EL (cell line): ENCODE data around the gene DCBLD2.
A peak's percentile ranks its signal among the peaks of the same experiment; 100 is the strongest.

Source experiments
- DNase-seq: peaks from one replicate; pipeline ENCODE4 v3.0.0-alpha.2; 2016

DCBLD2 gene

DNA sequence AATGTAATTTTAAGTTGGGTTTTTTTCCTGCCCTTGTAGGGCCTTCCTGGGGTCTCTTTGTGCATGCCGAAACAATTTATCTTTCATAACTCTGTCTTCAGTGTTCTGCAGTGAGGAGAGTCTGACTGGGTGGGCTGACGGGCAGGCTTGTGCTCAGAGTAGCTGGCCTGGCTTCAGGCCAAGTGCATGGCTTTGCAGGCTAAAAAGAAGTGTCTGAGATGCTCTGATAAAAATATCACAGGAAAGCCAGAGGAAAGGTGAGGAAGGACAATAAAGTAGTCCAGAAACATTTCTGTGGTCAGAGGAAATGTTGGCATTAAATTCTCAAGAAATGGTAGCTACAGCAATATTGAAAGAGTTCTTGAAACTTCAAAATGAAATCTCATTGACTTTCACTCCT, 112.8 kb downstream of the DCBLD2 start:
- no peak for DNase-seq

DNA sequence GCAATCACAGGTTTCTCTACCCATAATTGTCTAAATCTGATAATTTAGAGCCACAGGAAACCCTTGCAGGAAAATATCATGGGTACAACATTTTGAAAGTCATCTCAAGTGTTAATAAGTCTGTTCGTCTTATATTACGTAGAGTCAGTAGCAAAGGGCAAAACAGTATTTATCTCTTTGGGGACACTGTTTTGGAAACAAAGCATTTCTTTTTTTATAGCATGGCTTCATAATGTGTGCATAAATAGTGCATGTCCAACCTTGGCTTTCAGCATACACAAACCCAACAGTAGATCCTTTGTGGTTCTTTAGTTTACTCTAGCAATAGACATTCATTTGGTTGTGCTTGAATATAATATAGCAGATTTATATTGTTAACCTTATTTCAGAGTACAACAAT, 114.3 kb downstream of the DCBLD2 start:
- no peak for DNase-seq

DNA sequence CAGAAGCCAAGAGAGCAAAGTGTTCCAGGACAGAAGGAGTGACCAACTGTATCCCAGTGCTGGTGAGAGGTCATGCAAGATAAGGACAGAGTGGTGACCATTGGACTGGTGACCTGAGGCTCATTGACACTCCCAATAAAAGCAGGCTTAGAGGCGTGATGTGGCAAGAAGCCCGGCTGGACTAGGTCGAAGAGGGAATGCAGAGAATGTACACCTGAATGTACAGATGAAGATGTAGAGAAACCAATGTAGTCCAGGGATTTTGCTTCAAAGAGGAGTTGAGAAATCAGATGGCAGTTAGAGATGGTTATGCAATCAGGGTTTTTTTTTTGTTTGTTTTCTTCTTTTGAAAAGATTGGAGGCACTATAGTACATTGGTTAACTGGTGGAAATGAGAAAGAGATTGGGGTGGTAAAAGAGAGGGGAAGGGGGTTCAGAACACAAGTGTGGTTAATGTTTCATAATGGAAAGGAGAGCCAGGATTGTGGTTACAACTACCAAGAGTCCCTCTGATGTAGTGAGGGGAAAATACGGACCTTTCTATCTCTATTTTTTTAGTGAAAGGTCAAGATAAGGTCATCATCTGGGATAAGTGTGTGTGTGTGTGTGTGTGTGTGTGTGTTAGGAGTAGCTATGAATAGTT, 115.0 kb downstream of the DCBLD2 start:
- no peak for DNase-seq

DNA sequence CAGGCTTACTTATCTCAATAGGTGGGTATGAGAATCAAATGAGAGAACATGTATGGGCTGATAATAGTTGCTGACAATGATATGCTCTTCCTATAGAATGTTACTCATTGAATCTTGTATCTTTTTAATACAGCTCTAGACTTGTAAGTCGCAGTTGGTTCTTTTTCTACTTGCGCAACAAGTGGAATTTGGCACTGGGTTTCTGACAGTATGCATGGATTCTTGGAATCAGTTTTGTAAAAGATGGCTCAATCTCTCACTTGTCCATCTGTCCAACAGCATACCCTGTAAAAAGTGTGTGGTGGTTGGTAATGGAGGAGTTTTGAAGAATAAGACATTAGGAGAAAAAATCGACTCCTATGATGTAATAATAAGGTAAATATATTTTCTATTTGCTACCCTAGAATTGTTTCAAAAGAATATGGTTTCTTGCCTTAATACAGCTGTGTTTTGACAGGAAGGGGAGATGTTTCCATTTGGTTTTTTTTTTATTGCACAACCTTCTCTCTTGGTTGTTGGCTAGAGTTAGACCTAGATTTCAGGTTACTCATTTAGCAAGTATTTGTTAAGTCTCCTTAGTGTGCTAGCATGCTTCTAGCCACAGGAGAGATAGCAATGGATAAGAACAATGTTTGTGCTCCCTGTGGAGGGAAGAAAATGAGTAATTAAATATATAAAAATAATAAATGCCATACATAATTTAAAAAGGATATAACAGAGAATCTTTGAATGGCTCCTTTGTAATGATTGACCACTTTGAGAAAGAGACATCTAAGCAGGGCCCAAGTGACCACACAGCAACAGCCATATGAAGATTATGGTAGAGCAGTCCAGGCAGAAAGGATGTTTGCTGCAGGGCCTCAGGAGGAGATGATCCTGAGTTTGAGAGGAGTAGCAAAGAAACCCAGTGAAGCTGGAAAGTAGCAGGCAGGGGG, 116.6 kb downstream of the DCBLD2 start:
- peak; percentile 80 for DNase-seq

DNA sequence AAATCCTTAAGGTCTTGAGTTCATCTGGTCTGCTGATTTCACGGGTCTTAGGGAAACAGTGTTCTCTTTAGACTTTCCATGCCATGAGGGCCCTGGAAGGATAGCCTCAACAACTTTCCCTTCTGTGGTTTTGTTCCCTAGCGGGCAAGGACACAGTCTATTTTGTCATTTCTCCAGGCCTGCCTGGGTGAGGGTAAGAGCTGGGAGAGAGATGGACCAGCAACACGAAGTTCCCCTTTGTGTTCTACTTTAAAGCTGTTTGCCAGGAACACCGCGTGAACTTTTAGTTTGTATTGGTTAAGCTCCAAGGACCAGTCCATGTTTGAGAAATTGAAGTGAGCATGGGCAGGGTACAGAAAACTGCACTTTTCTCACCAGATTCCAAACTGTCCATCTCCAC, 117.5 kb downstream of the DCBLD2 start:
- DNase-seq = no peak

DNA sequence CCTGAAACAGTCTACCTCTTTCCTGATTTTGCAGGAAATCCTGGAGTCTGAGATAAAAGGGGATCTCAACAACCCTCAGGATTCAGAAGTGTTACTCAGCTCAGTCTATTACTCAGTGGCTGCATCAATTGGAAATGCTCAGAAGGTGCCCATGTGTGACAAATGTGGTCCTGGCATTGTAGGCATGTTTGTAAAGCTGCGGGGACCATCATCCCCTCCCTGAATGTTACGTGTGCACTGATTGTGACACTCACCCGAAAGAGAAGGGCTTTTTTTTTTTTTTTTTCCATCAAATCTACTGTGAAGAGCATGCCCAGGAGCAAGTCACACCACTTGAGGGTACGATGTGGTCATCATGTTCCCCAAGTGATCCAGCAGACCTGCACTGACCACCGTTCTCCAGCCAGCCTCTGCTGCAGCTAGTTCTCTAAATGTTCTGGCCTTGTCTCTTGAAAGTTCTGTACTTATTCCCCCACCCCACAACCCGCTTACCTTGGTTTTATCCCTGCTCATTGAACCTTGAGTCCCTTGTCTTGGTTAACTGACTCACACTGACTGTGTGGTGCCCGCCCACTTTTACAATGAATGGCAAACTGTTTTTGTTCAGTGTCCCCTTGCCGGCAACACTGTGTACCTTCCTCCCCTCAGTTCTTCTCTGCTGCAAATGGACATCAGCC, 118.5 kb downstream of the DCBLD2 start:
- DNase-seq = no peak

DNA sequence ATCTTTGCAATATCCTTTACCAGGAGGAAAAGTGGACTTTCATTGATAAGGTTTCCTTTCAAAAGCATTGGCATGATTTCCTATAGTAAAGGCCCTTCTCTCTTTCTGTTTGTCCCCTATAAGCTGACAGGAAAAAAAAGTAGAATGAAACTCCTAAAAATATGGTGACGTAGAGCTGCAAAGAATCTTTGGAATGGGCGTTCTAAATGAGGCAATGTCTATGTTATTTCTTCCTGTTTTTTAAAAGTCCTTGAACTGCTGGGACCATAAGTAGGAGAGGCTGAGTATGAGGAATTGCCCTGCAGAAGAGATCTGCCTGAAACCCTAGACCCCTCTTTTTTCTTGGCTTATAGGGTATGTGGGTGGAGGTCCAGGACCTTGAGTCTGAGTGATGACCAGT, 121.2 kb downstream of the DCBLD2 start:
- peak; percentile 58 for DNase-seq

DNA sequence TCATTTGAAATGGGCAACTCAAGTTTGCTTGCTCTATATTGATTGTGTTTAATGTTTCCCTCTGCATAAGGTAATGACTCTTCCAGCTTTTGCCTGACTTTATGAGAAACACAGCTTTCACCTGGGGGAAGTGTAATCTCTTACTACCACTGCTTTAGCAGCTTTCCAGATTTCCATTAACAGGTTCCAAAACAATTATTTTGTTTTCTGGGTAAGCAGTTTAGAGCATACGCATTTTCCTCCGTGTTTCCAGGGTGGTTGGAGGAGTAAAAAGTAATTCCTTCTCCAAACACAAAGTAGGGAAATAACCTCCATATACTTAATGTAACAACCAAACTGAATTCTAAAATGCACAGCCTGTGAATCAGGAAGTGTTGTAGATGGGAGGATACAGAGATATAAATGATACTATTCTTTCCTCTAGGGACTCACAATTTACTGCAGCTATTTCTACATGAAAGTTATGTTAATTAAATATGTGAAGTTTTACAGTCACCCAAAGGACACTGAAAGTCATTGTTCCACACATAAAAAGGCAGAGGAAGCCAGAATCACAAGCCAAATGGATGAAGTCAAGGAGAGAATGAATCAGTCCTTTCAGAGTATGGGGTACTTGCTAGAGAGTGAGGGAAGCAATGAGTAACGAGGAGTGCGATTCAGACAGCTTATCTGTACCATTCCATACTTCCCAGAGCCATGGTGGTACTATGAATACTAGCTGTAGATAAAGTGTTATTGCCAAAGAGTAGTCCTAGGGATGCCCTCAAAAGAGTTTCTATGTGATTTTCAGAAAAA, 121.8 kb downstream of the DCBLD2 start:
- peak; percentile 30 for DNase-seq

DNA sequence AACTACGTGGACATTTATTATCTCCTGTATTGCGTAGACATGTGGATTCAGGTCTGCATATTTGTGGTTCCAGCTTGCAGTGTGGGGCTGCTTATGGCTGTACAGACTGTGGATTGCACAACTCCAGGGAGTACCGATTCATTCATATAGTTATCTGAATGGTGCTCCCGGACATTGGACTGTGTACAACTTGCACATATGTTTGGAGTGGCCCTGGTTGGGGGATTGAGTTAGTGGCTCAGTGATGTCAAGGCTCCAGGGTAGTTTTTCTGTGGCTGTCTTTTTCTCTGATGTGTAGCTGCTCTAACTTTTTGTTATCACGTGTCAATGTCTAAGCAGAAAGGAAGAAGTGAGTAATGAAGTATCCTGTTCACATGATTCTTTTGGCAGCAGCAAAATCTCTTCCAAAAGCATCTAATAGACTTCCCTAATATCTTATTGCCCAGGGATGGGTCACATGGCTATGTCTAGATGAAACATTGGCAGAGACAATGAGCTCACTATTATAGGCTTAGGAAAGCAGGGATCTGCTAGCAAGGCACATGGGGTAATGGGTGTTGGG, 122.6 kb downstream of the DCBLD2 start:
- DNase-seq = peak; percentile 87

DNA sequence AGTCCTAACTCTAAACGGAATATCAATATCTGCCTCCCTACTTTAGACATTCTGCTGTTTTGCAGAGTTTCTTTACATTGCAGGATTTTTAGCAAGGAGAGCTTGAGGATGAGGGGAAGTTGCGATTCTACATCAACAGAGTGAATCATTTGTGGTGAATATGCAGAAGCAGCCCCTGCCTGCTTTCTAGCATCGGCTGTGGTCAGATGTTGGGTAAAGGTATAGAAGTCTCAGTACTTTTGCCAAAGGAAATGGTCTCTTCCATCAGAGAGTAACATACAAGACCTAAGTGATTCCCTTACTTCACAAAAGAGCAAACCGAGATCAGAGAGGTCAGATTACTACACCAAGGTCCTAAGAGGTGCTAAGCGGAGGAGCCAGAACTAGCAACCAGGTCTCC, 123.1 kb downstream of the DCBLD2 start:
- peak; percentile 23 for DNase-seq

DNA sequence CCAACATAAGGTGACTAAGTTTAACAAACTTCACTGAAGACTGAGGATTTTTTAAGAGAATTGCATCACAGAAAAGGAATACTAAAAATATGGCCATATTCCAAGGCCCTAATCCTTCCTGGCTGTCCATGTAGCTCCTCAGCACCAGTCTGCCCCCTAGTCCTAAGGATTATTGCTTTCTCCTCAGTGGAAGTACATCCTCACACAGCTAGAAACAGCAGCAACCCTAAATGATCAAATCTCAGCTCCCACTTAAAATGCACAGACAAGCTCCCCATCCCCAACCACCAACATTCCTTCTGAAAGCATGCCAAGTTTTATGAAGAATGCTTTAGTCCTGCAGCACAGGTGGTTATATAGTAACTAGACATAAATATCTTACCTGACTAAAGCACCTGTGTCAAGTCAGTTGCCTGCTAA, 123.7 kb downstream of the DCBLD2 start:
- peak; percentile 65 for DNase-seq

DNA sequence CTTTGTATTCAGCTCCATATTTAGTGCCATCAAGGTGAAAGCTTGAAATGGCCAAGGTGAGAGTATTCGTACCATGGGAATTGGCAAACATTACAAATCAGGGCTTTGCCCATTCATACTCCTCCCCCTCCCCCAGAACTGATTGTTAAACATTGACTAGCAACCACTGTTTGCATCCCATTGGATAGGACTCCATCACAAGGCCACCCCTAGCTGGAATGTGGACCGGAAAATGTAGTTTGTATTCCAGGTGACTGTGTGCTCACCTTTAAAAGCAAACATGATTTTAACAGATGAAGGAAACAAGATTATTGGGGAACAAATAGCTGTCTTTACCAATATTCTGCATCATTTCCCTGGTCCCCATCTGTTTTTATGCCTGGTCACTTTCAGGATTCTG, 124.2 kb downstream of the DCBLD2 start:
- no peak for DNase-seq

DNA sequence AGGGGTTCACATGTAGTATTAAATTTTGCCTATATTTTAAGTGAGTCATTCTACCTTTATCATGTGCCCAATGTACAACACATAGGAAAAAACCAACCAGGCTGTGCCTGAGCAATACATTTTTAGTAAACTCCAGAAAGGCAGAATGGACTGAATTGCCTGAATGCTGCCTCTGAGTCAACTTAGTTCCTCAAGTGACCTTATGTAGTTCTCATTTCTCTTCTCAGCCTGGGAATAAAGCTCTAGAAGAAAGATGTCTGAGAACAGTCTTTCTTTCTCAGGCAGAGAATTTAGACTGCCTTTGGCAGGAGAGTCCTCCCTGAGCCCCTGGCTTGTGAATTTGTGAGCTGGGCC, 125.4 kb downstream of the DCBLD2 start:
- no peak for DNase-seq

DNA sequence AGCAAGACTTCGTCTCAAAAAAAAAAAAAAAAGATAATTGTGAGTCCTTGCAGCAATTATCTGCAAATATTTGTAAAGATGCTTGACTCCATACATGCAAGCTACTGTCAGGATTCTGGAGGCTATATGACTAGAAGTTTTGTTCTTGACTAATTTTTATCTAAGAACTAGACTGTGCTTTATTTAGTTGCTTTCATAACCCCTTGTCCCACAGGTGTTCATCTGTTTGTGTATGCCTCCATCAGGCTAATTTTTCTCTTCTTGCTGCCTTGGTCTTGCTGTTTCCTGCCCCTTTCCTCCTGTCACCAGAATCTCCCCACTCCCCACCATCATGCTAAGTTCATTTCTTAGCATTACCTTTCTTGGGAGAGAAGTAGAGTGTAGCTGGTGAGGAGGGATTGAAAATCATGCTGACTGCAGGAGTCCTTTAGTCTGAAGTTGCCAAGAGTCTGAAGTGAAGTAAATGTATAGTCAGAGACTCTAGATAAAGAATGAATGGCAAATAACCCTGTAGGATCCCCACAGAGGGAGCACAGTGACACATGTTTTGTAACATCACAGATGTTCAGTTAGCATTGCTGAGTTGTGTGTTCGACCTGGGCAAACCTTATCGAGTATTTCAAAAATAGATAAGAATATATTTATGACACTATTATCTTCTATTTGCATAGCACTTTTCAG, 125.9 kb downstream of the DCBLD2 start:
- DNase-seq = no peak

DNA sequence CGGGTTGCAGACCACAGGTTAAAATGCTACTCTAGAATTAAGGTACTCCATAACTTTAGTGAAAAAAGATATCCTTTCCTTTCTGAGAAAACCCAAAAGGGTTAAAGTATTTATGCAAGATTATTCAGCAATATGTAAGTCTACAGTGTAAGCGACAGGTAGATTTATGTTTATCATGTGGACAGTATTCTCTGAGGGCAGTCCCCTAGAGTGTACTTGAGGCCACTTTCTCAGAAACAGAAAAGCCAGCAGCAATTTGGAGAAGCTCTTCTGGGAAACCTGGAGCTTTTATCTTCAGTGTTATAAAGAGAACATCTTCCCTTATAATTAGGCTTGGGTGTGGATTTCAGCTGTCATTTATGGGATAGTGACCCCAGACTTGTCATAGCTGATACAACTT, 129.5 kb downstream of the DCBLD2 start:
- no peak for DNase-seq

DNA sequence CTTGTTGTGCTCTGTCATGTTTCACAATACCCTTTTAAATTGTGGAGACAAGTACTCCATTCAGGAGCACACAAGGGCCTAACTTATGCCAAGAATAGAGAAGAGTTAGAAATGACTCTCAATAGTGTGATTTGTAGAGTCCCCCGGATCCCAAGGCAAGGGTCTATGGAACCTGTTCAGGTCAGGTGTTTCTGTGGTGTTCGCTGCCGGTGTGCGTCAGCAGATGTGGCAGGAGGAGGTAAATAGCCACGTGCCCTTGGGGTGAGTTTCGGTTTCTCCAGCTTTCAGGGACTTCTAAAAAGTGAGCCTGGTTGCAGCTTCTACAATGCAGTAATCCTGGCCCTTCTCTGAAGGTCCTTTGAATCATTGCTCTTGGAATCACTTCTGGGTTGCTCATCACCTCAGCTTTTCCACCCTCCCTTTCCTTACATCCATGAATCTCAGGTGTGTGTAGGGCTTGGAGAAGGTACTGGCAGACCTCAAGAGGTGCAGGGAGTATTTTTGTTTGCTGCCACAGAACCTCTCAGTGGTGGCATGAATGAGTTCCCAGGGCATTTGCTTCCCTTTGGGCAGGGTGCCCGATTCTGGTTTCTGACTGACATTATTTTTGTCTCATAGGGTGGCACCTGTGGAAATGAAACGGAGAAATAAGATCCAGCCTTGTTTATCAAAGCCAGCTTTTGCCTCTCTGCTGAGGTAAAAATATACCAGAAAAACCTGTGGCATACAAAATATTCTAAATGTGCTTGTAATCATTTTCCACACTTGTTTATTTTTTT, 131.0 kb downstream of the DCBLD2 start:
- no peak for DNase-seq

DNA sequence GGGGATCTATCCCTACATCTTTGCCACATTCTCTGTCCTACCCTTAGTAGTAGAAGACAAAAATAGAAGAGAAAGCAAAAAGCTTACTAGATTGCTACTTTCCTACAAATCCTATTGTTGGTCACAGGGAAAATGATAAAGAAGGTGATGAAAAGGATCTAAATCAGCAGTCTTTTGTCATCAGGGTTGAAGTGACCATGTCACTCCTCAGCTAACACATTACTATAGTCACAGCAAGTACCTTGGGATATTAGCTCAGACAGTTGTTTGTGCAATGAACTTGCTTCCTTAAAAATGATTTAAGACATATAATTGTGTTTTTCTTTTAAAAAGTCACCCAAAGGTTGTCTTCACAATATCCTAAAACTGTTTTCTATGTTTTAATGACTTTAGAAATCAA, 132.0 kb downstream of the DCBLD2 start:
- DNase-seq = no peak

DNA sequence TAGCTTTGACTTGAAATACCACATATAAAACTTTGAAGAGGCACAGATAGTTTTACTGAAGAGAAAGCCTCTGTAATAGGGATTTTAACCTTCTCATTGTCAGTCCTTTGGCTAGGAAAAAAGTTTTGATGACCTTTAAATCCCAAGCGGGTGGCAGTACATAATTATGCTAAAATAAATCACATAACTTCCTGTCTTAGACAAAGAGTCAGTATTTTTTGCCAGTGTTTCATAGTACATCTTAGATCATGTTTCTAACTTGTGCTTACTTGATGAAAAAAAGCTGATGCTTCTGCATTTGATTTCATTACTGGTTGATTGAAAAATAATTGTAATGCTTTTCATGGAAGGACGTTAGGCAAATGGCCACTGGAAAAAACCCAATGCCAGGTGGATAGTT, 132.5 kb downstream of the DCBLD2 start:
- no peak for DNase-seq

DNA sequence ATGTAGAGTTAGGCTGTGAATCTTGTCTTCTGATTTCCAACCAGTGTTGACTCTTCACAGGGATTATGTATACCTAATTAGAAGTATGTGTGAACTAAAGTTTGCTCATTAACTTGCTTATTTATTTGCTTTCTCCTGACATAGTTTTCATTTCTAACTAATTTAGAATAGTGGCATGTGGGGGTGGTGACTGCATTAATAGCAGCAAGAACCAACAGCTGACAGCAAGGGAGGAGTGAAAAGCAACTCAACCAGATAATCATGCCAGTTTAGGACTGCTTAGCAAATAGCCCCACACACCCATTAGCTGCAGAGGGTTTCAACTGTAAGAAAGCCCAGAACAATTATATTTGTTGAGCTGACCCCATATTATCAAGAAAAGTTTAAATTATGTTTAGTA, 134.6 kb downstream of the DCBLD2 start:
- DNase-seq = no peak

DNA sequence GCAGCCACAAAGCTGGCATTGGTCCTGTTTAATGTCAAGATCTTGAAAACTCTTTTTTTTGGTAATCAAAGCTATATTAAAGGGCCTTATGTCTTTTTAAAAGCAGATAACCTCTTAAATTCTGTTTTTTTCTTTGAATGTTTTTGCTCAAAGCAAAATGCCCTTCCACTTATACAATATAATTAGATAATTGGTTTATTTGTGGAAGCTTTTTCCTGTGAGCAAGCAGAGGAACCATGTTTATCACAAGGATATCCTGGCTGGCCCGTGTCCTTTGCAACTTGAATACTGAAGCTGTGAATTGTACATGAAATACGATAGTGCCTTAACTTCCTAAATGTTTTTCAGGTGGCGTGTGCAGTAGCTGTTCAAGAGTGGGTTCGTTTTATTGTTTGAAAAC, 135.8 kb downstream of the DCBLD2 start:
- no peak for DNase-seq

DNA sequence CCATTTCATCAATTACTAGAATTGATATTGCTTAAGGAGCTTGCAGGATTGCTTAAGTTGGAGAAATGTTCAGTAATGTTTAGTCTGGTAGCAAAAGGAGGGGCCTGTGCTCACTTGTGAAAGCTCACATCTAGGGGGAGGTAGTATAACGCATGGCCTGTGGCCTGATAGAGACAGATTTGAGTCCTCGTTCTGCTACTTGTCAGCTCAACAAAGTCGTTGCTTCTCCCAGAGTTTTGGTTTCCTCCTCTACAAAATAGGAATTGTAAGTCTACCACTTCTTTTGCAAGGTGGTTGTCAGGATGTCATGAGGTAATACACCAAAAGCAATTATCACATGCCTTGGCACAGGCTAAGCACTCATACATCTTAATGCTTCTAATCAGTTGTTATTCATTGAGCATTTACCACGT, 137.0 kb downstream of the DCBLD2 start:
- DNase-seq = no peak
